T-cell (primary cell): Measurements from ENCODE around the gene SRPK1. TPM values are rescaled to one million over a fixed set of nuclear protein-coding genes. Genes with fewer than 3 reads are reported as not detected.
"Not testable (repeated sequence)": the region's sequence is repeated elsewhere in the genome, so short reads cannot be mapped to it uniquely, and the experiment has no call there.

Source experiments
- ATAC-seq, 4 experiments: fragments of 200-7000 bp in 3 of 4; fragments of 150-1000 bp in 1 of 4; cut with Tn5 transposase; replicated peaks in 1 of 4; 1 replicate in 3 of 4; 2 replicates in 1 of 4; pipeline ENCODE4 v1.10.0; 2021; ENCODE audit warnings: moderate library complexity in 3 of 4, mild to moderate bottlenecking in 2 of 4, moderate number of reproducible peaks in 1 of 4
- CTCF ChIA-PET, 2 donors: fragments of 300-600 bp; sonication (Branson Sonifier 250); formaldehyde crosslinking; loops; one replicate each; lab custom pipeline; 2022; ENCODE audit warnings: antibody characterized with exemption in 2 of 2; lab: Charles Lee
- POLR2A ChIA-PET, 2 donors: fragments of 300-600 bp; sonication (Branson Sonifier 250); formaldehyde crosslinking; loops; one replicate each; lab custom pipeline; 2022; ENCODE audit warnings: antibody characterized with exemption in 2 of 2; lab: Charles Lee
- DNase-seq, 35 experiments: peaks; one replicate each; pipeline versions ENCODE4 v3.0.0 to v3.0.0-alpha.2; 2013 to 2023
- H3K27ac ChIP-seq: one replicate; pipeline ENCODE4 v1.5.1; 2013; ENCODE audit warnings: low read length
- H3K27me3 ChIP-seq, 2 experiments: replicated peaks in 1 of 2; 1 replicate in 1 of 2; 2 replicates in 1 of 2; pipeline versions ENCODE4 v1.6.1 to v1.7.0; 2013; ENCODE audit warnings: low read length in 1 of 2, mixed read lengths in 1 of 2; ENCODE audit not compliant: control insufficient read depth in 2 of 2, insufficient read depth in 2 of 2; ENCODE audit errors: extremely low read depth in 1 of 2
- H3K36me3 ChIP-seq, 2 donors: 1 replicate in 1 of 2; 2 replicates in 1 of 2; pipeline versions ENCODE4 v1.6.1 to v1.7.0; 2013; ENCODE audit warnings: low read length in 1 of 2; ENCODE audit not compliant: control insufficient read depth in 2 of 2, insufficient read depth in 1 of 2; ENCODE audit errors: extremely low read depth in 1 of 2
- H3K4me1 ChIP-seq, 2 experiments: 1 replicate in 1 of 2; 2 replicates in 1 of 2; pipeline versions ENCODE4 v1.6.1 to v1.7.0; 2013; ENCODE audit warnings: low read length in 2 of 2, mixed read lengths in 1 of 2; ENCODE audit not compliant: insufficient read depth in 2 of 2, control insufficient read depth in 1 of 2; ENCODE audit errors: extremely low read depth in 1 of 2
- H3K4me3 ChIP-seq, 2 donors: 1 replicate in 1 of 2; 2 replicates in 1 of 2; pipeline versions ENCODE4 v1.5.1 to v1.7.0; 2013; ENCODE audit warnings: mild to moderate bottlenecking in 2 of 2, low read length in 1 of 2, moderate library complexity in 1 of 2; ENCODE audit not compliant: control insufficient read depth in 1 of 2; ENCODE audit errors: extremely low read depth in 1 of 2
- H3K9me3 ChIP-seq: 2 replicates; pipeline ENCODE4 v1.7.0; 2013
- H3K27ac Mint-ChIP-seq, 2 donors: one replicate each; pipeline ENCODE4 v1.8.0; 2020 to 2021; ENCODE audit warnings: mild to moderate bottlenecking in 2 of 2, mixed read lengths in 2 of 2
- H3K27me3 Mint-ChIP-seq, 2 donors: one replicate each; pipeline ENCODE4 v1.8.0; 2021 to 2022; ENCODE audit warnings: mixed read lengths in 2 of 2
- H3K36me3 Mint-ChIP-seq: one replicate; pipeline ENCODE4 v1.8.0; 2021; ENCODE audit warnings: mixed read lengths
- H3K4me1 Mint-ChIP-seq, 3 donors: one replicate each; pipeline ENCODE4 v1.8.0; 2020 to 2022; ENCODE audit warnings: mixed read lengths in 3 of 3, mild to moderate bottlenecking in 1 of 3
- H3K4me3 Mint-ChIP-seq, 3 donors: one replicate each; pipeline ENCODE4 v1.8.0; 2020 to 2022; ENCODE audit warnings: mild to moderate bottlenecking in 3 of 3, mixed read lengths in 3 of 3, moderate library complexity in 3 of 3
- H3K9me3 Mint-ChIP-seq, 3 donors: one replicate each; pipeline ENCODE4 v1.8.0; 2020 to 2022; ENCODE audit warnings: mixed read lengths in 3 of 3
- WGBS: methylation state at CpG from one replicate; pipeline ENCODE4 v1.1.5; 2013; ENCODE audit warnings: missing lambda C conversion rate; ENCODE audit not compliant: insufficient coverage; 5-methylcytosine and 5-hydroxymethylcytosine counted together
- total RNA-seq, 35 experiments: library from RNA in 6 of 35; stranded (reverse) in 6 of 35; fragments of 120-200 nt in 1 of 35; gene quantifications; one replicate each; pipeline versions ENCODE4 v1.2.1 to v1.2.4 and lab custom pipeline; 2013 to 2026

The SRPK1 gene
- total RNA-seq, 5 donors from 2014 or later (not counting 1 experiment from before 2014, with no cell fraction given), result 37.2 to 45.8 (median 40.9) TPM

- H3K4me3 ChIP-seq, DNase-seq, ATAC-seq, H3K27me3 Mint-ChIP-seq, CTCF ChIA-PET, H3K27ac ChIP-seq, H3K27me3 ChIP-seq, H3K4me1 ChIP-seq, H3K4me3 Mint-ChIP-seq, H3K9me3 ChIP-seq, H3K27ac Mint-ChIP-seq: not testable (repeated sequence)
- 100% methylated on average over 2 of the region's 5 CpGs for WGBS
- peaks cover 15 to 27% (median 24%) of the 10 kb centered on the region in 3 donors for H3K4me1 Mint-ChIP-seq
- peaks cover 0 to 27% (median 8%) of the 10 kb centered on the region in 3 donors for H3K9me3 Mint-ChIP-seq
- POLR2A ChIA-PET, result interaction anchor here in 1 of 2 donors (0.5 kb wide), 1 partner anchor 17 kb away, joined by 5 read pairs; no protein-coding TSS in a partner anchor
- peaks cover 69% of the 10 kb centered on the region for H3K36me3 Mint-ChIP-seq
- peaks cover 2 to 18% of the 10 kb centered on the region in 2 donors for H3K36me3 ChIP-seq
These were observed 12.0 kb downstream of the SRPK1 start for GRCh38 chr6:35908753-35909401.

GRCh38 chr6:35907750-35908149, 13.1 kb downstream of the SRPK1 start:
- peaks cover 2 to 24% of the 10 kb centered on the region in 2 donors for H3K36me3 ChIP-seq
- Mint-ChIP-seq H3K27me3 (no peaks in the 10 kb centered on the region), H3K4me3 (no peak overlapping the region), H3K9me3 (peaks cover 0 to 27% (median 8%) of the 10 kb centered on the region in 3 donors), H3K27ac (no peak overlapping the region), H3K36me3 (peaks cover 63% of the 10 kb centered on the region), H3K4me1 (peaks cover 15 to 27% (median 25%) of the 10 kb centered on the region in 3 donors)
- H3K27me3 ChIP-seq, result no peaks in the 10 kb centered on the region
- DNase-seq, result no peak
- H3K9me3 ChIP-seq, result no peaks in the 10 kb centered on the region
- CTCF ChIA-PET, result interaction anchor here in 1 of 2 donors (1.2 kb wide), 1 partner anchor 9 kb away, joined by 3 read pairs; no protein-coding TSS in a partner anchor
- no peak overlapping the region for H3K27ac ChIP-seq
- POLR2A ChIA-PET, result no interaction called here
- H3K4me1 ChIP-seq, result no peaks in the 10 kb centered on the region
- ATAC-seq, result no peak
- H3K4me3 ChIP-seq, result no peak overlapping the region
- no CpG with 5 or more reads among the region's 6 CpGs for WGBS

- Histone ChIP-seq H3K9me3 (no peaks in the 10 kb centered on the region), H3K36me3 (peaks cover 2 to 24% of the 10 kb centered on the region in 2 donors), H3K4me3 (no peak overlapping the region), H3K27me3 (no peaks in the 10 kb centered on the region), H3K4me1 (no peaks in the 10 kb centered on the region), H3K27ac (no peak overlapping the region)
- peaks cover 0 to 27% (median 8%) of the 10 kb centered on the region in 3 donors for H3K9me3 Mint-ChIP-seq
- ATAC-seq, result no peak
- peaks cover 51% of the 10 kb centered on the region for H3K36me3 Mint-ChIP-seq
- H3K27ac Mint-ChIP-seq, result no peak overlapping the region
- no peaks in the 10 kb centered on the region for H3K27me3 Mint-ChIP-seq
- WGBS, result no CpG with 5 or more reads among the region's 2 CpGs
- ChIA-PET CTCF (no interaction called here), POLR2A (no interaction called here)
- H3K4me1 Mint-ChIP-seq, result peaks cover 13 to 27% (median 21%) of the 10 kb centered on the region in 3 donors
- no peak overlapping the region for H3K4me3 Mint-ChIP-seq
- no peak for DNase-seq
These were observed 14.4 kb downstream of the SRPK1 start for GRCh38 chr6:35906499-35906846.

- Mint-ChIP-seq H3K27me3 (no peaks in the 10 kb centered on the region), H3K27ac (peak overlapping the region in 1 of 2 donors; percentile 46), H3K36me3 (peaks cover 51% of the 10 kb centered on the region), H3K9me3 (peaks cover 0 to 24% (median 8%) of the 10 kb centered on the region in 3 donors), H3K4me1 (peaks cover 17 to 27% (median 22%) of the 10 kb centered on the region in 3 donors), H3K4me3 (no peak overlapping the region)
- Histone ChIP-seq H3K36me3 (peaks cover 2 to 24% of the 10 kb centered on the region in 2 donors), H3K9me3 (no peaks in the 10 kb centered on the region), H3K27ac (no peak overlapping the region), H3K27me3 (no peaks in the 10 kb centered on the region), H3K4me3 (no peak overlapping the region), H3K4me1 (no peaks in the 10 kb centered on the region)
- ATAC-seq (no peak), DNase-seq (no peak)
- ChIA-PET CTCF (interaction anchor here in 1 of 2 donors (0.6 kb wide), 1 partner anchor 599 kb away, joined by 3 read pairs; no protein-coding TSS in a partner anchor), POLR2A (interaction anchor here (0.7 kb wide), 3 partner anchors 15 to 1035 kb away, joined by 3 to 5 read pairs (median 3); partner anchors contain the start of gene SRPK1 (in 1 of the 2))
- 96% methylated on average over 3 of the region's 8 CpGs for WGBS
These were observed 14.9 kb downstream of the SRPK1 start for GRCh38 chr6:35905841-35906498.

- H3K4me1 ChIP-seq, result no peaks in the 10 kb centered on the region
- Mint-ChIP-seq H3K27ac (no peak overlapping the region), H3K36me3 (peaks cover 50% of the 10 kb centered on the region), H3K9me3 (peaks cover 0 to 20% (median 8%) of the 10 kb centered on the region in 3 donors), H3K4me1 (peaks cover 19 to 33% (median 25%) of the 10 kb centered on the region in 3 donors), H3K27me3 (no peaks in the 10 kb centered on the region), H3K4me3 (no peak overlapping the region)
- DNase-seq (no peak), ATAC-seq (no peak)
- H3K27me3 ChIP-seq, result no peaks in the 10 kb centered on the region
- H3K27ac ChIP-seq, result no peak overlapping the region
- H3K36me3 ChIP-seq, result peaks cover 2 to 26% of the 10 kb centered on the region in 2 donors
- H3K9me3 ChIP-seq, result no peaks in the 10 kb centered on the region
- no CpG with 5 or more reads among the region's 2 CpGs for WGBS
- ChIA-PET CTCF (no interaction called here), POLR2A (interaction anchor here (0.7 kb wide), 3 partner anchors 16 to 1035 kb away, joined by 3 to 5 read pairs (median 3); partner anchors contain the start of gene SRPK1 (in 1 of the 2))
- no peak overlapping the region for H3K4me3 ChIP-seq
These were observed 15.6 kb downstream of the SRPK1 start for GRCh38 chr6:35905141-35905785.

GRCh38 chr6:35903679-35904078, 17.2 kb downstream of the SRPK1 start:
- 100% methylated on average over 3 of the region's 4 CpGs for WGBS
- DNase-seq (no peak), ATAC-seq (no peak)
- Histone ChIP-seq H3K36me3 (peaks cover 0 to 22% of the 10 kb centered on the region in 2 donors), H3K4me3 (no peak overlapping the region), H3K9me3 (no peaks in the 10 kb centered on the region), H3K4me1 (no peaks in the 10 kb centered on the region), H3K27ac (no peak overlapping the region), H3K27me3 (no peaks in the 10 kb centered on the region)
- H3K27ac Mint-ChIP-seq, result no peak overlapping the region
- CTCF ChIA-PET, result no interaction called here
- H3K4me1 Mint-ChIP-seq, result peaks cover 19 to 34% (median 27%) of the 10 kb centered on the region in 3 donors
- H3K36me3 Mint-ChIP-seq, result peaks cover 43% of the 10 kb centered on the region
- H3K4me3 Mint-ChIP-seq, result no peak overlapping the region
- peaks cover 0 to 9% (median 4%) of the 10 kb centered on the region in 3 donors for H3K9me3 Mint-ChIP-seq
- POLR2A ChIA-PET, result interaction anchor here (0.5 to 0.7 kb wide), 2 partner anchors 253 to 789 kb away, joined by 3 to 4 read pairs; no protein-coding TSS in a partner anchor
- H3K27me3 Mint-ChIP-seq, result no peaks in the 10 kb centered on the region
